Colonic mucosa (tissue), 4 donors: ENCODE measurements around the gene CYP11A1. TPM values are rescaled to one million over a fixed set of nuclear protein-coding genes. Genes with fewer than 3 reads are reported as not detected.

Source experiments
- DNase-seq: peaks from one replicate; pipeline ENCODE4 v3.0.0-alpha.2; 2020
- H3K27ac ChIP-seq: fragments of 200-600 bp; one replicate; pipeline ENCODE4 v1.8.0; 2021
- H3K27me3 ChIP-seq: fragments of 200-600 bp; one replicate; pipeline ENCODE4 v1.8.0; 2021
- H3K36me3 ChIP-seq: fragments of 200-600 bp; one replicate; pipeline ENCODE4 v1.8.0; 2021
- H3K4me1 ChIP-seq: fragments of 200-600 bp; one replicate; pipeline ENCODE4 v1.8.0; 2021; ENCODE audit warnings: mild to moderate bottlenecking
- H3K4me3 ChIP-seq: fragments of 200-600 bp; one replicate; pipeline ENCODE4 v1.8.0; 2021
- H3K9ac ChIP-seq, 2 donors: one replicate each; pipeline ENCODE4 v1.7.0; 2013; ENCODE audit warnings: control low read depth in 2 of 2, low read depth in 2 of 2, low read length in 2 of 2
- H3K9me3 ChIP-seq: fragments of 200-600 bp; one replicate; pipeline ENCODE4 v1.8.0; 2021
- CTCF ChIP-seq: fragments of 200-600 bp; IDR thresholded peaks from one replicate; pipeline ENCODE4 v1.8.0; 2022; ENCODE audit warnings: antibody characterized with exemption, mild to moderate bottlenecking
- intact Hi-C: fragments of 100-400 bp; cut with DNase I; formaldehyde crosslinking; loops from one replicate; pipeline ENCODE4 v1.14.1; 2022
- total RNA-seq, 2 donors: library from RNA; stranded (reverse); fragmentation: NEBNext Ultra II Directional in 1 of 2; extraction: Animal tissue kit (Norgen Biotek cat#: 25700) in 1 of 2; gene quantifications; one replicate each; pipeline ENCODE4 v1.2.1, GENCODE V29; 2021
- donor health status: healthy.
- donor health status: DM: no; HTN: no; CAD: no.
- donor health status: DM: no; HTN: no; CAD: no.

CYP11A1 gene
- total RNA-seq, 2 donors from 2014 or later: 1.3 TPM; not detected in 1

- Histone ChIP-seq H3K4me3 (no peak overlapping the region), H3K9ac (no peak overlapping the region), H3K9me3 (no peaks in the 10 kb centered on the region), H3K27ac (no peak overlapping the region), H3K27me3 (no peaks in the 10 kb centered on the region), H3K36me3 (no peaks in the 10 kb centered on the region), H3K4me1 (no peaks in the 10 kb centered on the region)
- no peak for DNase-seq
- intact Hi-C loops: no loop called here
- TF ChIP-seq CTCF: no peak
Observed at GRCh38 chr15:74352393-74352910, 15.0 kb downstream of the CYP11A1 start.

GRCh38 chr15:74351670-74352069 lies 15.8 kb downstream of the CYP11A1 start:
- no peaks in the 10 kb centered on the region for H3K27me3 ChIP-seq
- no peaks in the 10 kb centered on the region for H3K36me3 ChIP-seq
- DNase-seq: no peak
- no peaks in the 10 kb centered on the region for H3K4me1 ChIP-seq
- intact Hi-C loops: no loop called here
- no peak overlapping the region for H3K27ac ChIP-seq
- no peak overlapping the region for H3K9ac ChIP-seq
- no peak overlapping the region for H3K4me3 ChIP-seq
- no peak for TF ChIP-seq CTCF
- H3K9me3 ChIP-seq: no peaks in the 10 kb centered on the region

GRCh38 chr15:74350295-74351275 lies 16.9 kb downstream of the CYP11A1 start:
- no peak overlapping the region for H3K27ac ChIP-seq

GRCh38 chr15:74349241-74349778 lies 18.1 kb downstream of the CYP11A1 start:
- no peak overlapping the region for H3K9ac ChIP-seq
- no peak overlapping the region for H3K4me3 ChIP-seq
- no peak for DNase-seq
- no peaks in the 10 kb centered on the region for H3K9me3 ChIP-seq
- H3K27ac ChIP-seq: no peak overlapping the region
- no peaks in the 10 kb centered on the region for H3K4me1 ChIP-seq
- no peaks in the 10 kb centered on the region for H3K36me3 ChIP-seq
- no peaks in the 10 kb centered on the region for H3K27me3 ChIP-seq
- intact Hi-C loops: no loop called here
- no peak for TF ChIP-seq CTCF

More at GRCh38 chr15:74350295-74351275, 16.9 kb downstream of the CYP11A1 start:
- H3K4me1 ChIP-seq: no peaks in the 10 kb centered on the region
- intact Hi-C loops: no loop called here
- H3K36me3 ChIP-seq: no peaks in the 10 kb centered on the region
- no peaks in the 10 kb centered on the region for H3K9me3 ChIP-seq
- no peak for DNase-seq
- H3K4me3 ChIP-seq: no peak overlapping the region
- TF ChIP-seq CTCF: no peak
- no peaks in the 10 kb centered on the region for H3K27me3 ChIP-seq
- no peak overlapping the region for H3K9ac ChIP-seq

DNA sequence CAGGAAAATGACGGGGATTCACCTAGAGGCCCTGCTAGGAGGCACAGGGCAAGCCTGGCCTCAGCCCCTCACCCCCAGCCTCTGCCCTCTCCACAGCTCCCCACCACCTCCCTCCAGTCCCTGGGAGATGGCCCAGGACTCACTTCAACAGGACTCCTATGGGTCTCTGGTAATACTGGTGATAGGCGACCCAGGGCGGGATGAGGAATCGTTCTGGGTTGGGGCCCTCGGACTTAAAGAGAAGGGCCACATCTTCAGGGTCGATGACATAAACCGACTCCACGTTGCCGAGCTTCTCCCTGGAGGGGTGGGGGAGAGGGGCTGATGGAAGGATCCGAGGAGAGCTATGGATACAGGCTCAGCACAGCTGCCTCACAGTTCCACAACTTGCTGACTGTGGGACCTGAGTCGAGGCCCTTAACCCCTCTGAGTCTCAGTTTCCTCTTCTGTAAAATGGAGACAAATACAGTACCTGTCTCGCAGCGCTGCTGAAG lies 19.6 kb downstream of the CYP11A1 start:
- TF ChIP-seq CTCF: no peak
- no peak overlapping the region for H3K9ac ChIP-seq
- no peaks in the 10 kb centered on the region for H3K9me3 ChIP-seq
- H3K4me3 ChIP-seq: no peak overlapping the region
- H3K4me1 ChIP-seq: no peaks in the 10 kb centered on the region
- intact Hi-C loops: no loop called here
- H3K27ac ChIP-seq: no peak overlapping the region
- no peak for DNase-seq
- no peaks in the 10 kb centered on the region for H3K36me3 ChIP-seq
- no peaks in the 10 kb centered on the region for H3K27me3 ChIP-seq
